Pulmonary artery endothelial cell (primary cell): ENCODE measurements around the gene ODF4. TPM values are rescaled to one million over a fixed set of nuclear protein-coding genes. Genes with fewer than 3 reads are reported as not detected.
"Not testable (repeated sequence)": the region's sequence is repeated elsewhere in the genome, so short reads cannot be mapped to it uniquely, and the experiment has no call there.

Experiments used
- DNase-seq: peaks from one replicate; pipeline ENCODE4 v3.0.0-alpha.2; 2011; ENCODE audit warnings: low read depth, low spot score
- total RNA-seq: library from RNA; depleted of rRNA; stranded (reverse); fragments of >200 nt; gene quantifications from 2 replicates; pipeline ENCODE4 v1.2.3, GENCODE V29; 2014

Gene ODF4
- total RNA-seq, 1 donor from 2014 or later: not detected

- no peak for DNase-seq
Measured at GRCh38 chr17:8393470-8394231, 54.0 kb downstream of the ODF4 start.

GRCh38 chr17:8394497-8394896, 54.9 kb downstream of the ODF4 start:
- not testable (repeated sequence) for DNase-seq

Other genes with a start within 250 kb of the ODF4 start
- gene ALOXE3, start 221.3 kb upstream of the ODF4 start, total RNA-seq: not detected in 2 replicates
- 0.14 and 0.40 TPM in 2 replicates for gene HES7, start 215.7 kb upstream of the ODF4 start, total RNA-seq
- gene PER1, start 187.4 kb upstream of the ODF4 start, total RNA-seq: 8.0 and 11.3 TPM in 2 replicates
- 3.9 and 4.0 TPM in 2 replicates for gene VAMP2, start 176.9 kb upstream of the ODF4 start, total RNA-seq
- 15.8 and 33.2 TPM in 2 replicates for gene TMEM107, start 163.5 kb upstream of the ODF4 start, total RNA-seq
- gene BORCS6, start 149.7 kb upstream of the ODF4 start, total RNA-seq: 9.6 and 13.4 TPM in 2 replicates
- 34.4 and 60.2 TPM in 2 replicates for gene AURKB, start 129.3 kb upstream of the ODF4 start, total RNA-seq
- gene CTC1, start 91.8 kb upstream of the ODF4 start, total RNA-seq: 5.5 and 10.6 TPM in 2 replicates
- 40.7 and 52.3 TPM in 2 replicates for gene PFAS, start 90.6 kb upstream of the ODF4 start, total RNA-seq
- gene RANGRF, start 51.2 kb upstream of the ODF4 start, total RNA-seq: 17.1 and 17.6 TPM in 2 replicates
- gene SLC25A35, start 44.4 kb upstream of the ODF4 start, total RNA-seq: 0.67 and 1.1 TPM in 2 replicates
- gene ARHGEF15, start 29.6 kb upstream of the ODF4 start, total RNA-seq: 12.7 and 17.9 TPM in 2 replicates
- 3,304 and 3,763 TPM in 2 replicates for gene RPL26, start 43.4 kb downstream of the ODF4 start, total RNA-seq
- not detected in 2 replicates for gene RNF222, start 58.0 kb downstream of the ODF4 start, total RNA-seq
- 33.4 and 38.2 TPM in 2 replicates for gene NDEL1, start 96.0 kb downstream of the ODF4 start, total RNA-seq